NCI-H1048 (cell line): ENCODE measurements around the gene CUEDC2.

Experiments used
- DNase-seq: peaks from one replicate; lab custom pipeline; 2025; lab: John Stamatoyannopoulos, UW

Gene CUEDC2, protein sequence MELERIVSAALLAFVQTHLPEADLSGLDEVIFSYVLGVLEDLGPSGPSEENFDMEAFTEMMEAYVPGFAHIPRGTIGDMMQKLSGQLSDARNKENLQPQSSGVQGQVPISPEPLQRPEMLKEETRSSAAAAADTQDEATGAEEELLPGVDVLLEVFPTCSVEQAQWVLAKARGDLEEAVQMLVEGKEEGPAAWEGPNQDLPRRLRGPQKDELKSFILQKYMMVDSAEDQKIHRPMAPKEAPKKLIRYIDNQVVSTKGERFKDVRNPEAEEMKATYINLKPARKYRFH

DNA sequence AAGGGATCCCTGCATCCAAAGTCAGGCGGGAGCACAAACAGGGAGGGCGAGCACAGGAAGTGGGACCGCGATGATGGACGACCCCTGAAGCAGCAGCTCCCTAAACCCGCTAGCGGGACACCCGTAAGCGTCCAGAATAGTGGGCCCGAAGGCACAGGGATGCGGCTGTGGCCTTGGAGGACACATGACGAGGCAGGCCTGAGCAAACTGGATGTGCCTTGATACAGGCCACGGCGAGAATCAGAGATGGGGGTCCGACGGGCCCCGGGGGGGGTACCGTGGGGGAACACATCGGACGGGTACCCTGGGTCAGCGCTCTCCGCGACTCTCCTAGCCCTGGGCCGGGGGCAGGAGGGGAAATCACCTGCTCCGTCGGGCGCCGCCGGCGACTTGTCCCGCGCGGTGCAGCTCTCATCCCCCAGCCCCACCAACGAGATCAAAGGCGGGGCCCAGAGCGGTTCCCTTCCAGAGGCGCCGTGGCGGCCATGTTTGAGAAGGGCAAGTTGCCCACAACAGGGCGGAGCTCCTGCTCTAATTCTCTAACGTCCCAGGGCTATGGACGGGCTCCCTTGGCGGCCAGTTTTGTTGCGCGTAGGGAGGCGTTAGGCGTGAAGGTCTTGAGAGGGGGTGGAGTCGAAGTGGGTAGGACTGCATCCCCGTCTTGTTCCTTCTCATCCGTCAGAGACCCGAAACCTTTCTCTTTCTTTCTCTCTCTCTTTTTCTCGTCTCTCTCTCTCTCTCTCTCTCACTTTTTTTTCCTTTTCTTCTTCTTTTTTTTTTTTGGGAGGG is at the start of gene CUEDC2:
Gene CUEDC2 (minus strand): TSS at position 413 of the 789 bp plus-strand sequence. CDS start 7,386 bp downstream, outside the sequence.
- DNase-seq = peak; percentile 88

DNA sequence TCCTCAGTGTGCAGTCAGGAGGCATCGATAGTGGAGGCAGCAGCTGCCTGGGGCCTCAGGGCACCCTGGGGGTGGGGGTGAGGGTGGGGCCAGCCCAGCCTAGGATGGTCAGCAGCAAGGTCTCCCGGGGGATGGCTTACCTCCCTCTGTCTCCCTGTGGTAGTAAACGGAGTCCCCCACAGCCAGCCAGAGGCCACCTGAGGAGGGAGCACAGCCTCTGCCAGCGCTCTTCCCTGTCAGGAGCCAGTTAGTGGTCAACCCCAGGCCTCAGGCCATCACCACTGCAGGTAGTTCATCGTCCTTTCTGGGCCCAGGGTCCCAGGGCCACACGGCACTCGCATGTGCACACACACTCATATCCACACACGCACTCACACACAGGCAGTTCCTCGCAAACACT is 48.0 kb upstream of the CUEDC2 start:
- DNase-seq = no peak

- DNase-seq = no peak
Observed at GRCh38 chr10:102479651-102480050, 47.3 kb upstream of the CUEDC2 start.

DNA sequence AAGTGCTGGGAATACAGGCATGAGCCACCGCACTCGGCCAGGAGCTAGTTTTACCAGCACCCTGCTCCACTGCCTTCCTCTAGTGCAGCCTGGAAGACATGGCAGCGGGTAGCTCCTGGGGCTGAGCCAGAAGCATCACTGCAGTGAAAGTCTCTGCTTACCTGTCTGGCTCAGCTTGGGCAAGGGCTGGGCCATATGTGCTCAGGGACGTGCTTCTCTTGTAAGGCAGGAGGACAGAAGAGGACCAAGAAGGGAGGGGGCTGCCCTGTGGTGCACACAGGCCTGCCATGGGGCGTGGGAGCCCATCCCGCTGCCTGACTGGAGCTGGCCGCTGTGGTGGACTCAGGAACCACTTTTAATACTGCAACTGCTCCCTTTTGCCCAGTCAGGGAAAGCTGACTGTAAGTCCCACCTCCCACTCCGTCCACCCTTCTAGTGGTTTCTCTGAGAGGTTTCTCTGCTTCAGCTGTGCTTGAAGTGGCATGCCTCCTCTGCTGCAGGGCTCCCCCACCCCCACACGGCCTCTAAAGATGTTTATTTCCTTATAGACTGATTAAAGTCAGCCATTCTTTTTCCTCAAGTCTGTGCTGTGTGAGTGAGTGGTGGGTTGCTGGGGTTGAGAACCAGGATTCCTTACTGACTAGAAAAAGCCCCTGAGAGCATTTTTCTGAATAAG is 44.2 kb upstream of the CUEDC2 start:
- no peak for DNase-seq

- no peak for DNase-seq
Observed at GRCh38 chr10:102475451-102476040, 43.2 kb upstream of the CUEDC2 start.

DNA sequence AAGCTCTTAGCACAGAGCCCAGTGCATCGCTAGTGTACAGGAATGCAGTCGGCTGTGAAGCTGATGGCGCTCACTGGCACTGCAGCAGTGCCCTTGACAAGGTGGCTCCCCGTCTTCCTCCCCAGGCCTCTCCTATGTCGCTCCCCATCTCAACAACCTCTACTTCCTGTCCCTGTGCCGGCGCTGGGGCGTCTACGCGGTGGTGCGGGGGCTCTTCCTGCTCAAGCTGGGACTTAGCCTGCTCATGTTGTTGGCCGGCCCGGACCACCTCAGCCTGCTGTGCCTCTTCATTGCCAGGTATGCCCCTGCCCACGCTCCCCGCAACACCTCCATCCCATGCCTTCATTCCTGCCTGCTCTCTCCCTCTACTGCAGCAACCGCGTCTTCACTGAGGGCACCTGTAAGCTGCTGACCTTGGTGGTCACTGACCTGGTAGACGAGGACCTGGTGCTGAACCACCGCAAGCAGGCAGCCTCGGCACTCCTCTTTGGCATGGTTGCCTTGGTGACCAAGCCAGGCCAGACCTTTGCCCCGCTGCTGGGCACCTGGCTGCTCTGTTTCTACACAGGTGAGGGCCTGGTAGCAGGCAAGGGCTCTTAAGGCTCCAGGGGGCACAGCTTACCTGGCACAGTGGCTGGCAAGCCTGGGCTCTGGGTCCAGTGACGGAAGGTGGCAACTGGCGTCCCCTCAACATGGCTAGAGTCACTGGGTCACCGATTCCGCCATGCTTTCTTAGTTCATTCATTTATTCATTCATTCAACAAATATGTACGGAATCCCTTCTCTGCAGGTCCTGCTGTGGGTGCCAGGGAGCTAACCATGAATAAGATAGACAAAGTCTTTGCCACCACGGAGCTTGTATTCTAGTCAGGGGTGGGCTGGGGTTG is 41.3 kb upstream of the CUEDC2 start:
- no peak for DNase-seq

DNA sequence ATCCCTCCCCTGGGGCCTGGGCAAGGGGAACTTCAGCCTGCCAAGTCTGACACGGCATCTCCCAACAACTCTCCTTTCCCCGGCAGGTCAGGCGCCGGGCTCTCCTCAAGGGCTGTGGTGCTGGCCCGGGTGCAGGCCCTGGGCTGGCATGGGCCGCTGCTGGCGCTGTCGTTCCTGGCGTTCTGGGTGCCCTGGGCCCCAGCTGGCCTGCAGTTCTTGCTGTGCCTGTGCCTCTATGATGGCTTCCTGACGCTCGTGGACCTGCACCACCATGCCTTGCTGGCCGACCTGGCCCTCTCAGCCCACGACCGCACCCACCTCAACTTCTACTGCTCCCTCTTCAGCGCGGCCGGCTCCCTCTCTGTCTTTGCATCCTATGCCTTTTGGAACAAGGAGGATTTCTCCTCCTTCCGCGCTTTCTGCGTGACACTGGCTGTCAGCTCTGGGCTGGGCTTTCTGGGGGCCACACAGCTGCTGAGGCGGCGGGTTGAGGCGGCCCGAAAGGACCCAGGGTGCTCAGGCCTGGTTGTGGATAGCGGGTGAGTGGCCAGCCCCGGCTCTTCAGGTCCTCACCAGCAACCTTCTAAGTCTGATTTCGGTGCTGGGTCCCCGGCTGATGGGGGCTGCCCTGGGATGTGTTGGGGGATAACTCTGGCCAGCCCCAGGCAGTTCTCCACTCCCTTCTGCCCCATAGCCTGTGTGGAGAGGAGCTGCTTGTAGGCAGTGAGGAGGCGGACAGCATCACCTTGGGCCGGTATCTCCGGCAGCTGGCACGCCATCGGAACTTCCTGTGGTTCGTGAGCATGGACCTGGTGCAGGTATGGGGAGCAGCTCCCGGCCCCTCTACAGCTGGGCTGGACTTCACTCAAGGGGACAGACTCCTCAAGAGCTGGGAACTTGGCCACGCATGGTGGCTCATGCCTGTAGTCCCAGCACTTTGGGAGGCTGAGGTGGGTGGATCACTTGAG is 38.5 kb upstream of the CUEDC2 start:
- DNase-seq = no peak

GRCh38 chr10:102468683-102469082 is 36.3 kb upstream of the CUEDC2 start:
- no peak for DNase-seq

DNA sequence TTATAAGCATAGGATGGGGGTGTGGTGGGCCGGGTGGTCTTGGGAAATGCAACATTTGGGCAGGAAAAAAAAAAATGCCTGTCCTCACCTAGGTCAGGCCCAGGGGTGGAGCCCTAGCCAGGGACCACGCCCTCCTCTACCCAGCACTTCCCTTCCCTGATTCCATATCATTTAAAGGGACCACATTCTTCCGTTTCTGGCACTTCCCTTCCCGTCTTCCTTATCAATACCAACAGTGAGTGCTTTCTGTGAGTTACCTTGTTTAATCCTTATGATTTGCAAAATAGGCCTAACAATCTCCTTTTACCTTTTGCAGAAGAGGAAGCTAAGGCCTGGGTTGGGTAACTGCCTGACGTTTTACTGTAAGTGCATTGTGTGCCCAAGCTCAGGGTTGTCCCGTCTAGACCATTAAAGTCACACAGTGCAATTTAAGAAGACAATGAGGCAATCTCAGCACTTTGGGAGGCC is 35.6 kb upstream of the CUEDC2 start:
- DNase-seq = no peak

DNA sequence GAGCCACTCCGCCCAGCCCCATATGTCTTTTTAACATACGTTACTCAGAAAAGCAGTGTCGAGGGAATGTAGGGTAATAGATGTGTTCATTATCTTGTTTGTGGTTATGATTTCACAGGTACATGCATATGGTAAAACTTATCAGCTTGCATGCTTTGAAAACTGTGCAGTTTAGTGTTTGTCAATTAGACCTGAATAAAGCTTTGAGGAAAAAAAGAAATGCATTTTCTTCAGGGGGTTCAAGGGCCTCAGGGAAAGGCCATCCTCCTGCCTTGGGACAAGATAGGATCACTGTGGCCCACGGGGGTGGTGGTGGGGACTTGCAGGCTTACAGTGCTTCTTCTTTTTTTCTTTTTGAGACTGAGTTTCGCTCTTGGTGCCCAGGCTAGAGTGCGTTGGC is 34.9 kb upstream of the CUEDC2 start:
- DNase-seq = no peak

- no peak for DNase-seq
Observed at GRCh38 chr10:102465466-102465865, 33.1 kb upstream of the CUEDC2 start.

DNA sequence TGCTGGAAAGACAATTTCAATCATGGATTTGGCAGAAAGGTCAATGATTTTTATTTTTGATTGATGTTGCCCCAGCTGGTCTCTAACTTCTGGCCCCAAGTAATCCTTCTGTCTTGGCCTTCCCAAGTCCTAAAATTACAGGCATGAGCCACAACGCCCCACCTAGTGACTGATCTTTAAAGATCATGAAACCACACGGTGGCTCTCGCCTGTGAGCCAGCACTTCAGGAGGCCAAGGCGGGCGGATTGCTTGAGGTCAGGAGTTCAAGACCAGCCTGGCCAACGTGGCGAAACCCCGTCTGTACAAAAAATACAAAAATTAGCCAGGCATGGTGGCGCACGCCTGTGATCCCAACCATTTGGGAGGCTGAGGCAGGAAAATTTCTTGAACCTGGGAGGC is 31.6 kb upstream of the CUEDC2 start:
- DNase-seq = no peak

- DNase-seq = no peak
Observed at GRCh38 chr10:102462512-102463054, 30.2 kb upstream of the CUEDC2 start.

DNA sequence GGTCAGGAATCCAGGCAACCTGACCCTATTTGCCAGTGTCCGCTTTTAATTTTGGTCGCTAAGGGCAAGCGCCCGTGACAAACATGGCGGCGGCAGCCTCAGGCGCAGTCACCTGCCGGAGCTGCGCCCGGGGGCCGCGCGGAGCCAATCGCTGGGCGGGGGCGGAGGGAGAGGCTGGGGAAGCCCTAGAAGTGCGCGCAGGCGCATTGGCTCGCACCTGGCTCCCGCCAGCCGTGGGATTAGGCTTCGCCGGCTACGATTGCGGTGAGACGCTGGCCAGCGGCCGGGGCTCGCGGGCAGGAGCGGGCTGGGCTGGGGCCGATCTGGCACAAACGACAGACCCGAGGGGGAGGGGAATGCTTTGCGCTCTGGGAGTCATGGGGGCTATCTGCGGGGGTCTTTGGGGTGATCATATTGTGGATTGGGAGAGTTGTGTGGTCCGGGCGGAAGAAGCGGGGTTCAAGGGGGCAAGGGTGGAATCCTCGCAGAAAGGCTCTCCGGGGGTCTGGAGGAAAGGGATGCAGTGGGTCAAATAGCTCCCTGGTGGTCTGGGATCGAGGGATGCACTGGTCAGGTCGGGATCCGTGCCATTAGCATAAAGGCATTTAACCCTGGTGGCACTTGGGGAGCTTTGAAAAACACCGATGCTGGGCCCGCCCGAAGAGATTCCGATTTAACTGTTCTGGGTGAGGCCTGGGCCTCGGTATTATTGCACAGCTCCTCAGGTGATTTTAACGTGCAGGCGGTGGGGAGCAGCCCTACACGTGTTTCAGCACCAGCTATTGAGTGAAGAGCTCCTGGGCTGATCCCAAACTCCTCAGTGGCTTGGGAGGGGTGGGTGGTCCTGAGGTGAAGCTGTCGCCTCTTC is 29.0 kb upstream of the CUEDC2 start:
- DNase-seq = peak; percentile 76

- no peak for DNase-seq
Observed at GRCh38 chr10:102460836-102461186, 28.4 kb upstream of the CUEDC2 start.

GRCh38 chr10:102458656-102459055 is 26.3 kb upstream of the CUEDC2 start:
- no peak for DNase-seq

DNA sequence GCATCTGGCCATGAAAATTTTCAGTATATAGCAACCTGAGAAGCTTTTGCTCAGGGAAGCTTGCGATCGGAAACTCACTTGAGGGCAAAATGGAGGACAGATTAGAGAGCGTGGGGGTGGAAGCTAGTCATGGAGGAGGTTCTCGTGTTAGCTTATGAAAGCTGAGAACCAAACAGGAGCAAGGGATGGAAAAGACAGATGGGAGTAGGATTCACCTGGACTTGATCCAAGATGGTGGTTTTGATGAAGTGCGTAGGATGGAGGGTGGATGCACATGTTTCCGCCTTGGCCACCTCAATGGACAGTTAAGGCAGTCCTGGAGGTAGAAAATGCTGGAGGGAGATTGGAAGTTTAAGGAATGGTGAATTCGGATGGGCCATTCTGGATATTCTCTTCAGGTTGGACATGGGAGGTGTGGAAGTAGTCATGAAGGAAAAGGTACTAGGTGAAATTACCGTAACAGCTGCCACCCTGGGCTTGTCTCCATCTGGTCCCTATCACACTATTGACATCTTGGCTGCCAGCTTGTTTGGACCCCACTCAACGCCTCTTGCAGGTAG is 25.3 kb upstream of the CUEDC2 start:
- DNase-seq = no peak

- DNase-seq = no peak
Observed at GRCh38 chr10:102455893-102456471, 23.6 kb upstream of the CUEDC2 start.
